Hematopoietic multipotent progenitor cell treated with erythropoietin and hydrocortisone succinate and interleukin-3 and kit ligand, for 6 days (in vitro differentiated cells): Measurements from ENCODE around the gene ASPHD1.
"Not testable (repeated sequence)": the region's sequence is repeated elsewhere in the genome, so short reads cannot be mapped to it uniquely, and the experiment has no call there.

Experiments
- DNase-seq: peaks from one replicate; pipeline ENCODE4 v3.0.0-alpha.2; 2015

Gene ASPHD1

DNA sequence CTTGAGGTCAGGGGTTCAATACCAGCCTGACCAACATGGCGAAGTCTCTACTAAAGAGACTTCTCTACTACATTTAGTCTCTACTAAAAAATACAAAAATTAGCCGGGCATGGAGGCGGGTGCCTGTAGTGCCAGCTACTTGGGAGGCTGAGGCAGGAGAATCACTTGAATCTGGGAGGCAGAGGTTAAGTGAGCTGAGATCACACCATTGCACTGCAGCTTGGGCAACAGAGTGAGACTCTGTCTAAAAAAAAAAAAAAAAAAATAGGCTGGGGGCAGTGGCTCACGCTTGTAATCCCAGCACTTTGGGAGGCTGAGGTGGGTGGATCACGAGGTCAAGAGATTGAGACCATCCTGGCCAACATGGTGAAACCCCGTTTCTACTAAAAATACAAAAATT is 9.6 kb downstream of the ASPHD1 start:
- not testable (repeated sequence) for DNase-seq

DNA sequence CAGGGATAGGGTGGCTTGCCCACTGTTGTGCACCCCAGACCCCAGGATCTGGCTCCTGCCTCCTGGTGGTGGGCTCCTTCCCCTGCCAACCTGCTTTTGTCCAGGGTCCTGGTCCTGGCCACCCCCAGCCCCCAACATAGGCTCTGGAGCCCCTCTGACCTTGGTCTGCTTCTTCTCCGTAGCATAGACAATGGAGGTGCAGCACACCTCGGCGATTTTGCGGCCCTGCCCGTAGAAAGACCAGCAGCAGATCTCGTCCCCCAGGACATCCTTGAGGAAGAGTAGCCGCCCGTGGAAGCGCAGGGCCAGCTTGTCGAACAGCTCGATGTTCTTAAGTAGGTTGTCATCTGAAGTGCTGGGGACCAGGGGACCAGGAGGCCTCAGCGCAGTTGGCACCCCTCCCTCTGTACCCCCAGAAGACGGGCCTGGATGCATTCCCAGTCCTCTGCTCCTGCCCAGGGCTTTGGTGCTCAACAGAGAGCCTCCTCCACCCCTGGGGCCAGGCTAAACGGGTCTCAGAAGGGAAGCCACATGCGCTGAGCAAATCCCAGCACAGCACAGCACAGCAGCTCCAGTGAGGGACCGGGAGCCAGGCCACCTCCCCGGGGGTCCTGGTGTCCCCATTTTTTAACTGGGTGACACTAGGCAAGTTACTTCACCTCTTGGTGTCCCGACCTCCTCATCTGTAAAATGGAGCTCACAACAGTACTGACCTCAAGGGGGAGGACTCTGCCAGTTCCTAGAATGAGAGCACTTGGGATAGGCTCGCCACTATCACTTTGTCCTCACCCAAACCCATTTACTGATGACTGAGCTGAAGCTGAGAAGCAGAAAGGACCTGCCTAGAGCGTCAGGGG is 10.8 kb downstream of the ASPHD1 start:
- no peak for DNase-seq

GRCh38 chr16:29911676-29912010 is 11.4 kb downstream of the ASPHD1 start:
- DNase-seq: no peak

DNA sequence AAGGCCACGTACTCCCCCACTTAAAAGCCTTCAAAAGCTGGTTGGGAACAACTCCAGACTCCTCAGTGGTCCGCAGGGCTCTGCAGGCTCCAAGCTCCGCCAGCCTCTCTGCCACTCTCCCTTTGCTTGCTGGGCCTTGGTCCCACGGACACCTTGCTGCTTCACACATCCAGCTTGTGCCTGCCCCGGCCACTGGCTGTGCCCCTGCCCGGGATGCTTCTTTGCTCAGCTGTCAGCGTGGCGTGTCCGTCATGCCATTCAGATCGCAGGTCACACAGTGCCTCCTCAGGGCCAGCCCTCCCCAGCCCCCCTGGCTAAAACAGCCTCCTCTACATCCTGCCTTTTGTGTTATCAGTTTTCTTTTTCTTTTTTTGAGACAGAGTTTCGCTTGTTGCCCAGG is 11.8 kb downstream of the ASPHD1 start:
- DNase-seq: no peak

GRCh38 chr16:29913514-29913913 is 13.2 kb downstream of the ASPHD1 start:
- DNase-seq: no peak

GRCh38 chr16:29915590-29916247 is 15.4 kb downstream of the ASPHD1 start:
- DNase-seq: no peak

DNA sequence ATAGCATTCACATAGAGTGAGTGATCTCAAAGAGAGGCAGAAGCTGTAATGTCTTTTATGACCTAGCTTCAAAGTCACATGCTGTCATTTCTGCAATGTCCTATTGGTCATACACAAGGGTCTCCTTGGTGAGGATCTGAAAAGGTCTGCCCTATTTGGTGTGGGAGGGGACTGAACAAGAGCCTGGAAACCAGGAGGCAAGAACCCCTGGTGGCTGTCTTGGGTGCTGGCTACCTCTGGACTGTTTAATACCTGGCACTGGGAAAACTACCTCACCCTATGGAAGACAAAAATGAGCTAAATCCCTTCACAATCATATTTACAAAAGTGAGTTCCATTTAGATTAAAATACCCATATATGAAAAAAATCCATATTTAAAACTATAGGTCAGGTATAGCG is 16.7 kb downstream of the ASPHD1 start:
- no peak for DNase-seq

DNA sequence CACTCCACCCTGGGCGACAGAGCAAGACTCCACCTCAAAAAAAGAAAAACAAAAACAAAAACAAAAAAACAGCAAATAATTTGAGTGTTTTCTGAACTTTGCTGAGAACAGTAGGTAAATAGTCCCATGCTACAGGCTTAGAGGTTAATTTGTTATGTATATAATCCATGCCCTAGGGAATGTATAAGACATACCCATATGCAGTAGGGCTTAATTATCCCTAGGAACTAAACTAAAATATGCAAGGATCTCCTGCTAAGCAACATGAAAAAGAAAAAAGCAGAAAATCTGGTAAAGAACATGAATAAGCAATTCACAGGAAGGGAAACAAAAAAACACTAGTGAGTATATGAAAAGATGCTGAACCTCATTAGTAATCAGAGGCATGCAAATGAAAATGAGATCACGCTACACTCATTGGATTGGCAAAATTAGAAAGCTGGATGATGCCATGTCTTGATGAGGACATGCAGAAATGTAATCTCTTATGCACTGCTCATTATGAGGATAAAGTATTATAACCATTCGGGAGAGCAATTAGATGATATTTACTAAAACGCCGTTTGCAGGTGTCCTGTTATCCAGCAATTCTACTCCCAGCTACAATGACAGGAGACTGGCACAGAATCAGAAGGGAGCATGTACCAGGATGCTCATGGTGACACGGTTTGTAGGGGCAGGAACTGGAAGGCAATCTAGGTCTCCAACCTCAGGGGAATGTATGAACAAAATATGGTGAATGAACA is 20.2 kb downstream of the ASPHD1 start:
- no peak for DNase-seq

DNA sequence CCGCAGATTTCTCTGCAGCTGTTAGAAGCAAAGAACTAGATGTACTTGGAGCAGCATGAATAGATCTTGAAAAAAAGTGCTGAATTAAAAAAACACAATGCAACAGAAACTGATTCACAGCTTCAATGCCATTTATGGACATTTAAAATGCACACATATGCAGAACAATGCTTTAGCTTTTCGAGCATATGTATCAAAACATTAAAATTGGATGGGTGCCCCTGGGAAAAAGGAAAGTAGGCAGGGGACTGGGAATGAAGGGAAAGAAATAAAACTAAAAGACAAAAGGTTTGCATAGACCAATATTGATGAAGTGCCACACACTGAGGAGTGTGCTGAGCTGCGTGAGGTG is 20.7 kb downstream of the ASPHD1 start:
- no peak for DNase-seq

DNA sequence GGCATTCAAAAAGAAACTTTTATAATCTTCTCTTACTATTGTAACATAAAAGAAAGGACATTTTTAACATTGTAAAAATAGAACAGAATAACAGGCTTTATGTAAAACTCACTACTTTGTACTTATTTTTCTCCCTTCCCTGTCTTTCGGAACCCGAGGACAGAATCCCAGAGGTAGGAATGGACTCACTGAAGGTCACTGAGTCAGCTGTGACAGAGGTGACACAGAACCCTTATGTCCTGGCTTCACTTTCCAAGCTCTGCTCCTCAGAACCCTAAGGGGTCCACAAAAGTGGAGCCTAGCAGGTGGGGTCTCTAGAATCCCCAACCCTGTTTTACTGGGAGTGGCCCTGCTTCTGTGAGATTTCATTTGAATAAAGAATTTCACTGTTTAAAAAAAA is 22.0 kb downstream of the ASPHD1 start:
- DNase-seq: no peak

- no peak for DNase-seq
Observed at GRCh38 chr16:29922986-29923501, 22.8 kb downstream of the ASPHD1 start.

DNA sequence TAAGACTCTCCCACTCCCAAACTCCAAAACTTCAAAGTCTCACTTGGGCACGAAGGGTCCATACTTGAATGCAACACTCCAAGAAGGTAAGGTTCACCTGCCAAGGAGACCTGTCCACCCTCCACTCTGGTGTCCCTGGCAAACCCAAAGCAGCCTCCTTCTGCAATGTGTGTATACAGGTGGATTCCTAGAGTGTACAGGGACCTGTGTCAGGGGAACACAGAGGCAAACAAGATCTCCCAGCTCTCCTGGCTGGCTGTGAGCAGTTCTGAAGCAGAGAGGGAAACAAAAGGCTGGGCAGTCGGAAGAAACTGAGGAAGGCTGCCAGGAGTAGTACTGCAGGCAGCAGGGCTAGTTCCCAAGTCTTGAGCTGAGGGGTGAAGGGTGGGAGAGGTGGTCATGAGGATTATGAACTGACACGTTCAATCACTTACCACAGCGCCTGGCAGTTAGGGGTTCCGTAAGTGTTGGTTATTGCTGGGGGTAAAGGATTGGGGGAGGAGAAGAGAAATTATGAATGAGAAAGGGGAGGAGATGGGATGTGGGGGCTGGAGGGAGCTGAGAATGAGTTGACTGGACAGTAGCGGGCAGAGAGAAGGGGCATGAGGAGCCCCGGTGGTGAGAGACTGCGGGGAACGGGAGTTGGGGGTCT is 24.9 kb downstream of the ASPHD1 start:
- peak; percentile 46 for DNase-seq

GRCh38 chr16:29925781-29926710 is 25.8 kb downstream of the ASPHD1 start, which contains the start of gene KCTD13:
KCTD13 (minus strand) TSS chr16:29926226; CDS start chr16:29926033, 193 bp downstream.
- peak; percentile 88 for DNase-seq

DNA sequence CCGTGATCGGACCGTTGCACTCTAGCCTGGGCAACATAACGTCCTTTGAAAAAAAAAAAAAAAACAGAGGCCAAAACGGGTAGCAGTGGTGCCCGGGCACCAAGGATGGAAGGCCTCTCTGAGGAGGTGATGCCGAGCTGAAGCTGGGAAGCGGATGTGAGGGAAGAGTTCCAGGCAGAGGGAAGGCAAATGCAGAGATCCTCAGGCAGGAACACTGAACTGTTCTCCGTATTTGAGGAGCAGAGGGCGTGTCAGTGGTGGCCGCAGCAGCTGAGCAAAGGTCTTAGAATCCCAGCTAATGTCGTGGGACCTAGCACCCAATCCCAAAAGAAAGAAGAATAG is 26.4 kb downstream of the ASPHD1 start:
- DNase-seq: peak; percentile 23

GRCh38 chr16:29927070-29927905 is 27.0 kb downstream of the ASPHD1 start:
- peak; percentile 24 for DNase-seq

DNA sequence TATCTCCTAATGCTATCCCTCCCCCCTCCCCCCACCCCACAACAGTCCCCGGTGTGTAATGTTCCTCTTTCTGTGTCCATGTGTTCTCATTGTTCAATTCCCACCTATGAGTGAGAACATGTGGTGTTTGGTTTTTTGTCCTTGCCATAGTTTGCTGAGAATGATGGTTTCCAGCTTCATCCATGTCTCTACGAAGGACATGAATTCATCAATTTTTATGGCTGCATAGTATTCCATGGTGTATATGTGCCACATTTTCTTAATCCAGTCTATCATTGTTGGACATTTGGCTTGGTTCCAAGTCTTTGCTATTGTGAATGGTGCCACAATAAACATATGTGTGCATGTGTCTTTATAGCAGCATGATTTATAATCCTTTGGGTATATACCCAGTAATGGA is 31.5 kb downstream of the ASPHD1 start:
- DNase-seq: not testable (repeated sequence)

- no peak for DNase-seq
Observed at GRCh38 chr16:29940656-29941055, 40.4 kb downstream of the ASPHD1 start.

GRCh38 chr16:29943846-29944799 is 43.8 kb downstream of the ASPHD1 start:
- DNase-seq: peak; percentile 49

- no peak for DNase-seq
Observed at GRCh38 chr16:29947897-29948296, 47.6 kb downstream of the ASPHD1 start.
